HG02642 (cell line): ENCODE results near the gene OAF.

Source experiments
- ATAC-seq: cut with Tn5 transposase; IDR thresholded peaks from one replicate; pipeline ENCODE4 v1.9.1; 2021; ENCODE audit warnings: mild to moderate bottlenecking; ENCODE audit not compliant: unreplicated experiment, poor library complexity

The OAF gene

GRCh38 chr11:120182790-120183491, 27.9 kb upstream of the OAF start:
- ATAC-seq: no peak

GRCh38 chr11:120183701-120184141, 27.1 kb upstream of the OAF start:
- no peak for ATAC-seq

GRCh38 chr11:120184371-120184945, 26.4 kb upstream of the OAF start:
- ATAC-seq: no peak

GRCh38 chr11:120184946-120185705, 25.7 kb upstream of the OAF start:
- no peak for ATAC-seq

GRCh38 chr11:120185706-120186455, 25.0 kb upstream of the OAF start:
- ATAC-seq: no peak

GRCh38 chr11:120186456-120186773, 24.4 kb upstream of the OAF start:
- no peak for ATAC-seq

- peak; percentile 58 for ATAC-seq
Measured at GRCh38 chr11:120186774-120187591, 23.8 kb upstream of the OAF start.

GRCh38 chr11:120188371-120188770, 22.5 kb upstream of the OAF start:
- no peak for ATAC-seq

- ATAC-seq: no peak
Measured at GRCh38 chr11:120188811-120189455, 21.9 kb upstream of the OAF start.

- ATAC-seq: no peak
Measured at GRCh38 chr11:120191058-120191457, 19.8 kb upstream of the OAF start.

- no peak for ATAC-seq
Measured at GRCh38 chr11:120192831-120193625, 17.8 kb upstream of the OAF start.

GRCh38 chr11:120194166-120194565, 16.7 kb upstream of the OAF start:
- no peak for ATAC-seq

GRCh38 chr11:120195601-120196320, 15.1 kb upstream of the OAF start:
- ATAC-seq: no peak

- ATAC-seq: no peak
Measured at GRCh38 chr11:120196826-120197225, 14.0 kb upstream of the OAF start.

GRCh38 chr11:120197251-120197891, 13.5 kb upstream of the OAF start:
- no peak for ATAC-seq

GRCh38 chr11:120197977-120198376, 12.9 kb upstream of the OAF start:
- no peak for ATAC-seq

- ATAC-seq: no peak
Measured at GRCh38 chr11:120198403-120198786, 12.4 kb upstream of the OAF start.
